CD14-positive monocyte (primary cell): ENCODE data around the gene TBC1D22A. TPM values are rescaled to one million over a fixed set of nuclear protein-coding genes. Genes with fewer than 3 reads are reported as not detected.
A peak's percentile ranks its signal among the peaks of the same experiment; 100 is the strongest.

ENCODE experiments used
- DNase-seq, 3 donors: peaks; one replicate each; pipeline ENCODE4 v3.0.0-alpha.2; 2011 to 2022
- H2AFZ ChIP-seq: 2 replicates; pipeline ENCODE4 v1.6.0; 2012; ENCODE audit warnings: mild to moderate bottlenecking, low read depth, low read length, inconsistent platforms; ENCODE audit not compliant: insufficient read depth, poor library complexity, severe bottlenecking
- H3K27ac ChIP-seq, 2 donors: 1 replicate in 1 of 2; 2 replicates in 1 of 2; pipeline ENCODE4 v1.5.1; 2012 to 2013; ENCODE audit warnings: low read length in 2 of 2, control low read depth in 1 of 2, inconsistent platforms in 1 of 2, low read depth in 1 of 2, mild to moderate bottlenecking in 1 of 2
- H3K27me3 ChIP-seq, 2 donors: one replicate each; pipeline versions ENCODE4 v1.6.0 to v1.6.1; 2011 to 2013; ENCODE audit warnings: low read length in 2 of 2; ENCODE audit not compliant: control insufficient read depth in 2 of 2, insufficient read depth in 2 of 2
- H3K36me3 ChIP-seq, 2 donors: replicated peaks in 1 of 2; 1 replicate in 1 of 2; 2 replicates in 1 of 2; pipeline versions ENCODE4 v1.5.1 to v1.6.1; 2012 to 2013; ENCODE audit warnings: low read length in 2 of 2, control low read depth in 1 of 2, inconsistent platforms in 1 of 2, mild to moderate bottlenecking in 1 of 2; ENCODE audit not compliant: insufficient read depth in 2 of 2, control insufficient read depth in 1 of 2
- H3K4me1 ChIP-seq, 2 donors: 1 replicate in 1 of 2; 2 replicates in 1 of 2; pipeline versions ENCODE4 v1.5.1 to v1.6.1; 2012 to 2013; ENCODE audit warnings: low read length in 2 of 2, control low read depth in 1 of 2, inconsistent platforms in 1 of 2, mild to moderate bottlenecking in 1 of 2, moderate library complexity in 1 of 2; ENCODE audit not compliant: insufficient read depth in 2 of 2, control insufficient read depth in 1 of 2
- H3K4me2 ChIP-seq: replicated peaks from 2 replicates; pipeline ENCODE3; 2012; ENCODE audit warnings: low read length, moderate library complexity, mild to moderate bottlenecking; ENCODE audit not compliant: poor library complexity, severe bottlenecking; ENCODE audit errors: extremely low read depth
- H3K4me3 ChIP-seq, 3 experiments: fragments of 200-600 bp in 1 of 3; sonication (generic) in 1 of 3; replicated peaks in 1 of 3; 1 replicate in 2 of 3; 2 replicates in 1 of 3; pipeline ENCODE4 v1.5.1; 2011 to 2013; ENCODE audit warnings: low read length in 3 of 3, mild to moderate bottlenecking in 3 of 3, control low read depth in 2 of 3, low read depth in 2 of 3, inconsistent platforms in 1 of 3, moderate library complexity in 1 of 3
- H3K79me2 ChIP-seq: 2 replicates; pipeline ENCODE4 v1.6.0; 2012; ENCODE audit warnings: mild to moderate bottlenecking, control low read depth, inconsistent platforms, low read length, moderate library complexity; ENCODE audit not compliant: insufficient read depth
- H3K9ac ChIP-seq: 2 replicates; pipeline ENCODE4 v1.6.0; 2017; ENCODE audit warnings: low read length, mild to moderate bottlenecking; ENCODE audit not compliant: insufficient read depth, poor library complexity, severe bottlenecking
- H3K9me3 ChIP-seq, 2 donors: replicated peaks in 1 of 2; 1 replicate in 1 of 2; 2 replicates in 1 of 2; pipeline versions ENCODE4 v1.5.1 to v1.6.1; 2012 to 2013; ENCODE audit warnings: low read length in 2 of 2, control low read depth in 1 of 2; ENCODE audit not compliant: control insufficient read depth in 1 of 2, insufficient read depth in 1 of 2
- H4K20me1 ChIP-seq: 2 replicates; pipeline ENCODE4 v1.6.0; 2012; ENCODE audit warnings: mild to moderate bottlenecking, low read length, control low read depth, moderate library complexity; ENCODE audit not compliant: insufficient read depth
- H3K27ac Mint-ChIP-seq, 7 donors: one replicate each; pipeline ENCODE4 v1.8.0; 2020; ENCODE audit warnings: mild to moderate bottlenecking in 7 of 7, mixed read lengths in 7 of 7, moderate library complexity in 6 of 7, inconsistent platforms in 2 of 7
- H3K27me3 Mint-ChIP-seq, 3 donors: one replicate each; pipeline ENCODE4 v1.8.0; 2021 to 2022; ENCODE audit warnings: low read depth in 3 of 3, mild to moderate bottlenecking in 3 of 3, mixed read lengths in 3 of 3, moderate library complexity in 3 of 3, inconsistent platforms in 1 of 3
- H3K36me3 Mint-ChIP-seq, 2 donors: one replicate each; pipeline ENCODE4 v1.8.0; 2020; ENCODE audit warnings: mixed read lengths in 2 of 2, inconsistent platforms in 1 of 2, mild to moderate bottlenecking in 1 of 2
- H3K4me1 Mint-ChIP-seq: one replicate; pipeline ENCODE4 v1.8.0; 2020; ENCODE audit warnings: mild to moderate bottlenecking, mixed read lengths
- H3K4me3 Mint-ChIP-seq, 2 donors: one replicate each; pipeline ENCODE4 v1.8.0; 2020; ENCODE audit warnings: mild to moderate bottlenecking in 2 of 2, mixed read lengths in 2 of 2, moderate library complexity in 1 of 2
- H3K9me3 Mint-ChIP-seq, 7 donors: one replicate each; pipeline ENCODE4 v1.8.0; 2020 to 2022; ENCODE audit warnings: mixed read lengths in 7 of 7, mild to moderate bottlenecking in 6 of 7, moderate library complexity in 6 of 7, inconsistent platforms in 2 of 7
- CTCF ChIP-seq: fragments of 200-600 bp; IDR thresholded peaks from one replicate; pipeline ENCODE4 v1.8.0; 2022; ENCODE audit warnings: antibody characterized with exemption, mild to moderate bottlenecking
- WGBS: methylation state at CpG from one replicate; pipeline ENCODE4 v1.1.5; 2013; ENCODE audit warnings: missing lambda C conversion rate; ENCODE audit not compliant: insufficient coverage; 5-methylcytosine and 5-hydroxymethylcytosine counted together
- intact Hi-C, 2 donors: fragments of 100-400 bp; cut with micrococcal nuclease; formaldehyde crosslinking; loops; one replicate each; pipeline versions ENCODE4 v1.15.0 to v1.15.1; 2023
- polyA plus RNA-seq, 3 donors: library from polyadenylated mRNA; depleted of rRNA in 1 of 3; unstranded in 2 of 3; stranded (reverse) in 1 of 3; fragments of 300-500 nt in 2 of 3; fragments of >200 nt in 1 of 3; fragmentation: Illumina TruSeq in 2 of 3; gene quantifications; 1 replicate in 2 of 3; 2 replicates in 1 of 3; pipeline ENCODE4 v1.2.3, GENCODE V29; 2012 to 2021

Gene TBC1D22A
- polyA plus RNA-seq, 3 donors, result 25.9 to 36.2 (median 29.5) TPM

GRCh38 chr22:46865642-46866041 lies 103.2 kb downstream of the TBC1D22A start:
- Mint-ChIP-seq H3K27me3 (peaks cover 0 to 4% (median 0%) of the 10 kb centered on the region in 3 donors), H3K36me3 (peaks cover 29 to 54% of the 10 kb centered on the region in 2 donors), H3K9me3 (peaks cover 0 to 17% (median 5%) of the 10 kb centered on the region in 7 donors), H3K4me3 (no peak overlapping the region), H3K4me1 (peaks cover 34% of the 10 kb centered on the region), H3K27ac (no peak overlapping the region)
- TF ChIP-seq CTCF, result no peak
- Histone ChIP-seq H3K36me3 (peaks cover 5 to 46% of the 10 kb centered on the region in 2 donors), H2AFZ (no peak overlapping the region), H3K27me3 (no peaks in the 10 kb centered on the region), H3K79me2 (peaks cover 24% of the 10 kb centered on the region), H3K4me1 (peaks cover 14 to 31% of the 10 kb centered on the region in 2 donors), H3K27ac (no peak overlapping the region), H3K4me3 (no peak overlapping the region), H3K4me2 (no peak overlapping the region), H3K9ac (no peak overlapping the region), H4K20me1 (peaks cover 95% of the 10 kb centered on the region), H3K9me3 (peaks cover 3 to 5% of the 10 kb centered on the region in 2 donors)
- intact Hi-C loops, result no loop called here
- 100% methylated on average over 1 of the region's 7 CpGs for WGBS
- DNase-seq, result no peak

GRCh38 chr22:46866591-46866990 lies 104.1 kb downstream of the TBC1D22A start:
- Histone ChIP-seq H3K4me3 (no peak overlapping the region), H3K4me2 (no peak overlapping the region), H3K27ac (no peak overlapping the region), H3K9me3 (peaks cover 5 to 12% of the 10 kb centered on the region in 2 donors), H2AFZ (no peak overlapping the region), H3K27me3 (no peaks in the 10 kb centered on the region), H3K4me1 (peaks cover 14 to 28% of the 10 kb centered on the region in 2 donors), H3K36me3 (peaks cover 5 to 54% of the 10 kb centered on the region in 2 donors), H3K9ac (no peak overlapping the region), H4K20me1 (peaks cover 85% of the 10 kb centered on the region), H3K79me2 (peaks cover 15% of the 10 kb centered on the region)
- TF ChIP-seq CTCF, result no peak
- Mint-ChIP-seq H3K27ac (peak overlapping the region in 1 of 7 donors; percentile 2), H3K4me1 (peaks cover 33% of the 10 kb centered on the region), H3K9me3 (peaks cover 3 to 21% (median 12%) of the 10 kb centered on the region in 7 donors), H3K4me3 (no peak overlapping the region), H3K36me3 (peaks cover 34 to 60% of the 10 kb centered on the region in 2 donors), H3K27me3 (peaks cover 0 to 4% (median 0%) of the 10 kb centered on the region in 3 donors)
- no peak for DNase-seq
- intact Hi-C loops, result no loop called here
- WGBS, result 100% methylated on average over 5 of the region's 8 CpGs
